HT1080 (cell line): ENCODE results near the gene TMEM63B. TPM values are rescaled to one million over a fixed set of nuclear protein-coding genes. Genes with fewer than 3 reads are reported as not detected.
"Not testable (repeated sequence)": the region's sequence is repeated elsewhere in the genome, so short reads cannot be mapped to it uniquely, and the experiment has no call there.

ENCODE experiments used
- DNase-seq: peaks from one replicate; pipeline ENCODE4 v3.0.0-alpha.2; 2015; ENCODE audit warnings: low read depth
- polyA plus RNA-seq, 2 experiments: library from polyadenylated mRNA; depleted of rRNA; stranded (reverse); fragments of >200 nt; gene quantifications; 2 replicates each; pipeline ENCODE4 v1.2.3, GENCODE V29; 2015
- total RNA-seq: library from RNA; depleted of rRNA; stranded (reverse); fragments of >200 nt; shearing (Covaris generic); gene quantifications from 2 replicates; pipeline ENCODE4 v1.2.3, GENCODE V29; 2014; rRNA removed

Gene TMEM63B
- 14.1 and 19.1 TPM in 2 replicates for total RNA-seq
- 33.5 and 41.6 TPM in 2 replicates for polyA plus RNA-seq (2015; cell fraction: cytosol; rRNA removed)
- polyA plus RNA-seq (2015; cell fraction: nucleus; rRNA removed): 56.8 and 61.1 TPM in 2 replicates

GRCh38 chr6:44127186-44128019 lies at the start of gene TMEM63B, which contains the start of gene MRPL14:
TSS of gene TMEM63B (plus strand) at chr6:44127554. CDS start at chr6:44134585, 7,031 bp downstream.
TSS of gene MRPL14 (minus strand) at chr6:44127452. CDS start at chr6:44116611, 10,841 bp downstream.
- peak; percentile 54 for DNase-seq

GRCh38 chr6:44078219-44078826 lies 49.0 kb upstream of the TMEM63B start:
- DNase-seq: no peak

- peak; percentile 70 for DNase-seq
These were observed 48.3 kb upstream of the TMEM63B start for GRCh38 chr6:44078827-44079671.

- DNase-seq: no peak
These were observed 47.7 kb upstream of the TMEM63B start for GRCh38 chr6:44079672-44080071.

- DNase-seq: no peak
These were observed 46.5 kb upstream of the TMEM63B start for GRCh38 chr6:44080561-44081521.

- no peak for DNase-seq
These were observed 45.6 kb upstream of the TMEM63B start for GRCh38 chr6:44081753-44082152.

GRCh38 chr6:44082872-44083321 lies 44.5 kb upstream of the TMEM63B start:
- no peak for DNase-seq

GRCh38 chr6:44084231-44085014 lies 42.9 kb upstream of the TMEM63B start:
- peak; percentile 34 for DNase-seq

DNA sequence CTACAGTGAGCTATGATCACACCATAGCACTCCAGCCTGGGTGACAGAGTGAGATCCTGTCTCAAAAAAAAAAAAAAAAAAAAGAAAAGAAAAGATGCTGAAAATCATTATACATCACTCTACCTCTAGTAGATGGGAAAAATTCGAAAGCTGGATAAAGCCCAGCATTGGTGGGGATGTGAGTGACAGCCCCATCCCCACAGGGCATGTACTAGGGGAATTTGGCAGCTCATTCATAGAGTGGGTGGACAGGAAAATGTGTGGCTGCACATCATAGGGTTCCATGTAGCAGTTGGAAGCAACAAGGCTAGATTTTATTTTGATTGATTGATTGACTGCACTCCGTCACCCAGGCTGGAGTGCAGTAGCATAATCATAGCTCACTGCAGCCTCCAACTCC lies 42.1 kb upstream of the TMEM63B start:
- DNase-seq: no peak

GRCh38 chr6:44086931-44087574 lies 40.3 kb upstream of the TMEM63B start:
- DNase-seq: no peak

- DNase-seq: no peak
These were observed 39.7 kb upstream of the TMEM63B start for GRCh38 chr6:44087623-44088022.

- no peak for DNase-seq
These were observed 38.3 kb upstream of the TMEM63B start for GRCh38 chr6:44088827-44089590.

GRCh38 chr6:44090465-44090864 lies 36.9 kb upstream of the TMEM63B start:
- no peak for DNase-seq

GRCh38 chr6:44091356-44091755 lies 36.0 kb upstream of the TMEM63B start:
- not testable (repeated sequence) for DNase-seq

- no peak for DNase-seq
These were observed 35.1 kb upstream of the TMEM63B start for GRCh38 chr6:44091981-44092884.

- DNase-seq: no peak
These were observed 34.3 kb upstream of the TMEM63B start for GRCh38 chr6:44093066-44093465.
